ENCODE results near the gene GH1.
"Not testable (repeated sequence)": the region's sequence is repeated elsewhere in the genome, so short reads cannot be mapped to it uniquely, and the experiment has no call there.

The GH1 gene

DNA sequence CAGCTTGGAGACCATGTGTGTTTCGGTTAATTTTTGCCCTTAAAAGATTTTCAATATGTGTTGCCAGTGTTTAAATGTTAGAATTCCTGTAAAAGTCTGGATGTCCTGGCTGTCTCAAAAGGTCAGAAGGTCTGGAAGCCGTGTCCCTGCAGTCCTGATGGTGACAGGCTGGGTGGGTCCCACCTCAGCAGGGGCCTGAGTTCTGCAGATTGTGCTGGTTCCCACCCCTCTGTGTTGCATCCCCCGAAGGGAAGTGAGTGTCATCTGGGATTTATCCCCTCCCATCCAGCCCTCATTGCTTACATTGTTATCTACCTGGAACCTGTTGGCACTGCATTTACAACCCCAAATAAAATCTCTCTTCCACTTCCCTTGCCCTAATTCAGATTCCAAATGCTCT, 24.6 kb downstream of the GH1 start:
- DNase-seq, result not testable (repeated sequence)

DNA sequence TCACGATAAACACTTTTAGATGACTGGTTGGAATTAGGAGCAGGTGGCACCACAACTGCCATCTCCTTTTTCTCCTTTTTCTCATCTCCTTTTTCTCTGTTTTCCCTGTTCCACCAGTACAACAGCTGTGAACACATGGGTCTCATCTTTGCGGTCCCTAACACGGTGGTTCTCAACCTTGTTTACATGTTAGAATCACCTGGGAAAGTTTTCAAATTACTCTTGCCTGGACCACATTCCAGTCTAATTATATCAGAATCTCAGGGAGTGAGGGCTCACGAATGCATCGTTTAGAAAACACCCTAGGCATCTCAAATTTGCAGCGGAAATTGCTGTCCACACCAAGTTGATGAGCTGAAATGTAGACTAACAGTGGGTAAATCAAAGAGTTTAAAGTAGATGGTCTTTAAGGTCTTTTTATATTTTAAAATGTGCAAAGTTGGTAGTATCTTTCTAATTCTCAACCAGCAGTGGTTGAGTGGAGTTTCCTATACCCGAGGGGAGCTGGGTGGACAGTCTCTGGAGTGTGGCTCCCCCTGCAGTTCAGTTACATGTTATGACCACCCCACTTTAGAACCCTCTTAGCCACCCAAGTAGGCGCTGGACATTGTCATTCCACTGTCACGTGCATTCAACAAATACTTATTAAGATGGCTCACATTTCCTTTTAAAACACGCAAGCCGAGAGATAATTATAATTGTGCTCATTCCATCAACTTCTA, 26.2 kb downstream of the GH1 start:
- DNase-seq, result not testable (repeated sequence)

DNA sequence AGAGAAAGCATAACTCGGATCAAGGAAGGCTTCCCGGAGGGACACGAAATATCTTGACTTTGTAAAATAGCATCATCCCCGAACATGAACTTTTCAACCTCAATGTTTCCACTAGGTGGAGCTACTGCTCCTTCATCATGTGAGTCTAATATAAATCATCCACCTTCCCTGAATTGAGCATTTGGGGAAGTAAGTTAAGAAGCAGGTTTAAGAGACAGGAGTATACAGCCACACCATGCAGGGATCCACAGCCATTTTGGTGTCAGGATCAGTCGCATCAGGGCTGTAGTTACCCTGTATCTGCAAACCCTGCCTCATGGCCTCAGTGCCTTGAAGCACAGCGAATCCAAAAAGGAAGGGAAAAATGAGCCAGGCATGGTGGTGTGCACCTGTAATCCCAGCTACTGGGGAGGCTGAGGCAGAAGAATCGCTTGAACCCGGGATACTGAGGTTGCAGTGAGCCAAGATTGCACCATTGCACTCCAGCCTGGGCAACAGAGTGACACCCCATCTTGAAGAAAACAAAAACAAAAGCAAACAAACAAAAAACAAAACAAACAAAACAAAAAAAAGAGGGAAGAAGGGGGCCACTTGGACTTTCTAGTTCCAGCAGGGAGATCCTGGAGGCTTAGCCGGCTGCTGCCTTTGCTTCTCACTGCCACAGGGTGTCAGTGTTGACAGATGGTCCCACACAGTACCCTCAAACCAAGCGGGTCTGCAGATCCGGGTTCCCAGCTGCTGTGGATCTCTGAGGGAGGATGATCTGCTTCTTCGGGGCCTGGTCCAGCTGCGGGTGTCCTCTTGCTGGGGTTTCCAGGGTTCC, 29.4 kb downstream of the GH1 start:
- DNase-seq, result peak; percentile 39

GRCh38 chr17:63885119-63885518, 33.5 kb downstream of the GH1 start:
- DNase-seq, result not testable (repeated sequence)

GRCh38 chr17:63882626-63883126, 36.0 kb downstream of the GH1 start:
- DNase-seq, result not testable (repeated sequence)

DNA sequence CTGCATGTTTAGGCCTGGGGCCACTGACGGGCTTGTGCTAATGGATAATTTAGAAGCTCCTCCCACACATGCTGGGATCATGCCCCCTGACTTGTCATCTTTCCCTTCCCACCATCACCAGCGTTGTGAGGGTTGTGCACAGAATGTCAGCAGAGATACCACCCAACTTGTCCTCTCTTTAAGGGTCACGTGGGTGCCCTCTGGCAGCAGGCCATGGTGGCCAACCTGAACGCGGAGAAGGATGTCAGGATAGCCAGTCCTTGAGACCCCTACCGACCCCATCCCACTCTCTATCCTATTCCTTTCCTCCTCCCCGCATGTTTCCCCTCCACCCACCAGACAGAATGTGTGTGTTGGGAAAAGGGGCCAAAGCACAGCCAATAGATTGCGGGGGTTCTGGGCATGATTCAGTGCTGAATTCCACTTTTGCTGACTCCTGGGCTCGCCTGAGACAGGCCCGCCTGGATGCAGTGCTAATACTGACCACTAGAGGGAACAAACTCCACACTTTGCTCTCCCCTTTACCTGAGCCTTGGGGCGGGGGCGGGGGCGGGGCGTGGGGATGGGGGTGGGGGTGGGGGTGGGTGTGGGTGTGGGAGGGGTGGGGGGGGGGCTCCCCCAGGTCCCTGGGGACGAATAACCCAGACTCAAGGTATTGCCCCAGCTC, 36.6 kb downstream of the GH1 start, which contains the start of gene GH2:
Gene GH2, minus strand, starts transcription at position 10 of the 667 bp plus-strand sequence. CDS start 143 bp downstream, outside the sequence.
- DNase-seq, result peak; percentile 58

GRCh38 chr17:63881337-63881736, 37.3 kb downstream of the GH1 start:
- not testable (repeated sequence) for DNase-seq

DNA sequence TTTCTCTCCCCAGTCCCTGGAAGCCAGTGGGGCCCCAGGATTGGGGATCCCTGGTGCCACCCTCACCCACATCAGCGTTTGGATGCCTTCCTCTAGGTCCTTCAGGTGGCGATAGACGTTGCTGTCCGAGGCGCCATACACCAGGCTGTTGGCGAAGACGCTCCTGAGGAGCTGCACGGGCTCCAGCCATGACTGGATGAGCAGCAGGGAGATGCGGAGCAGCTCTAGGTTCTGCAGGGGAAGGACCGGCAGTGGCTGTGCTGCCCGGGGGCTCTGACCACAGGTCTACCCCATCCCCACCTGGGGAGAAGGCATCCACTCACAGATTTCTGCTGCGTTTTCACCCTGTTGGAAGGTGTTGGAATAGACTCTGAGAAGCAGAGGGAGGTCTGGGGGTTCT, 37.9 kb downstream of the GH1 start:
- DNase-seq, result no peak

GRCh38 chr17:63878413-63878812, 40.2 kb downstream of the GH1 start:
- not testable (repeated sequence) for DNase-seq

- not testable (repeated sequence) for DNase-seq
These were observed 43.9 kb downstream of the GH1 start for GRCh38 chr17:63874693-63875092.

GRCh38 chr17:63874061-63874626, 44.5 kb downstream of the GH1 start:
- DNase-seq, result not testable (repeated sequence)

- not testable (repeated sequence) for DNase-seq
These were observed 45.1 kb downstream of the GH1 start, which contains the start of gene CSH2 for GRCh38 chr17:63873577-63873976. Gene CSH2 (minus strand): TSS chr17:63873677. CDS start chr17:63873614, 63 bp downstream.

DNA sequence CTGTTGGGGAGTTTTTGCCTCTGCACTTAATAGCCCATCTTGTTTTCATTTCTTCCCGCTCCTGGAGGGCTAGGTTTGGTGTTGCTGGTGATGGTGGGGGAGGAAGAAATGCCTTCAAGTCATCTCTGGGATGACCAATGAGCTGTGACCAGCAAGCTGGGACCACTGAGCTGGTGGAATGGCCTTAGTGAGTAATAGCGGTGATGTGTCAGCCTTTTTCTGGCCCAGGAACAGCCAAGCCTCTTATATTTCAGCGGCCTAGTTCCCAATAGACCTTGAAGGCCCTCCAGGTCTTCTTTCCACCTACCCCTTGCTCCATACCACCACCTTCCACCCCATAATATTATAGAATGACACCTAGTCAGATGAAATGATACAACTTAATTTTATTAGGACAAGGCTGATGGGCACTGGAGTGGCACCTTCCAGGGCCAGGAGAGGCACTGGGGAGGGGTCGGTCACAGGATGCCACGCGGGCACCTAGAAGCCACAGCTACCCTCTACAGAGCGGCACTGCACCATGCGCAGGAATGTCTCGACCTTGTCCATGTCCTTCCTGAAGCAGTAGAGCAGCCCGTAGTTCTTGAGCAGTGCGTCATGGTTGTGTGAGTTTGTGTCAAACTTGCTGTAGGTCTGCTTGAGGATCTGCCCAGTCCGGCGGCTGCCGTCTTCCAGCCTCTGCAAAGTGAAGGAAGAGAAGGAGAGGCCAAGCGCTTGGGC, 46.8 kb downstream of the GH1 start:
- not testable (repeated sequence) for DNase-seq

DNA sequence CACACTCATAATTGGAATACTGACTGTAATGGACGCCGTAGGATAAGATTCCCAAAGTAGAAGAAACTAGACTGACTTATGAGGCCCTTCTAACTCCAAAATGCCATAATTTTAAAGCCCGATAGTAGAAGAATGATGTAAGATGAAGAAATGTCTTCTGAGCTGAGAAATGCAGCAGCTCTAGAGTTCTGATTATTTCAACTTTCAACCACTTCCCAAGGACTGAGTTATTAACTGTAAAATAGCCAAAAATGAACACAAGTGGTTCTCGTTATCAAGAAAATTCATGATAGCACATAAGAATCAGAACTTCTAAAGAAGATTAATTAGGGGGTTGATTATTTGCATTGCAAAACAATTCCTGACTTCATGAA, 48.4 kb downstream of the GH1 start:
- DNase-seq, result not testable (repeated sequence)

- DNase-seq, result not testable (repeated sequence)
These were observed 48.9 kb downstream of the GH1 start for GRCh38 chr17:63869491-63870291.
